ENCODE data around the gene C1orf56. TPM values are rescaled to one million over a fixed set of nuclear protein-coding genes. Genes with fewer than 3 reads are reported as not detected.
A peak's percentile ranks its signal among the peaks of the same experiment; 100 is the strongest.

C1orf56 gene
- total and polyA plus RNA-seq, 2 donors (not counting 1 experiment from before 2014, with no cell fraction given) = 1.5 to 3.5 TPM

DNA sequence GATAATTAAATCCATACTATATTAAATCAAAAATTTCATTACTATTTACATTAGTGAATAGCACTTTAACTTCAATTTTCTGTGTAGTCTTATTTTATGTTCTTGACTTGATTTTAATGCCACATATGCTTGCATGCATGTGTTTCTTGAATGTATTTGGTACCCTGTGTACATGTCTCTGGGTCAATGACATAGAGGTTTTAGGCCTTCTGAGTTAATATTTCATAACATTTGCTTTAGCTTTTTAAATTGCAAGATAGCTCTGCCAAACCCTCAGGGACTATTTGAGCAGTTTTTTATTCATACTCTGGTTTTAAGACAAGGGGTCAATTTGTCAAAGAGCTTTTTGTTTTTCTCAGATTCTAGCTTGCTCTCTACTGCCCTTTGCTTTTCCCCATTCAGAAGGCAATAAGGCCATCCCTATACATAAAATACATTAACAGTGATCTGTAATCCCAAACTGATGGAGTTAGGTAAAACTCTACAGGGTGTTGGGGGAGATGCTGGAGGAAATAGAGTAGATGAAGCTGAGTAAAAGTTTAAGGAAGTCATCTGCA lies 17.6 kb downstream of the C1orf56 start:
- no peak overlapping the region for H3K27ac ChIP-seq (ENCODE audit: insufficient read depth, low read length)
- H3K9me3 ChIP-seq (ENCODE audit: control insufficient read depth, insufficient read depth, low read depth, low read length) = no peaks in the 10 kb centered on the region
- H3K4me3 ChIP-seq (replicated peaks in 1 of 4; ENCODE audit: control extremely low read depth in 1 of 4, insufficient read depth in 1 of 4, low read depth in 3 of 4, low read length in 4 of 4) = no peak overlapping the region
- H3K79me2 ChIP-seq (ENCODE audit: control insufficient read depth, insufficient read depth, low read length) = peaks cover 4% of the 10 kb centered on the region
- no peak overlapping the region for H3K9ac ChIP-seq (ENCODE audit: insufficient read depth, low read length)
- no peak overlapping the region for H3K4me2 ChIP-seq (ENCODE audit: extremely low read depth, insufficient read depth, low read length)
- H3K36me3 ChIP-seq (ENCODE audit: control insufficient read depth, insufficient read depth, low read length) = peaks cover 3% of the 10 kb centered on the region
- peaks cover 4% of the 10 kb centered on the region for H3K4me1 ChIP-seq (ENCODE audit: control insufficient read depth, extremely low read depth, insufficient read depth, low read length)
- H3K27me3 ChIP-seq (ENCODE audit: control insufficient read depth, insufficient read depth, low read length) = no peaks in the 10 kb centered on the region
- TF ChIP-seq, protein P1, sequence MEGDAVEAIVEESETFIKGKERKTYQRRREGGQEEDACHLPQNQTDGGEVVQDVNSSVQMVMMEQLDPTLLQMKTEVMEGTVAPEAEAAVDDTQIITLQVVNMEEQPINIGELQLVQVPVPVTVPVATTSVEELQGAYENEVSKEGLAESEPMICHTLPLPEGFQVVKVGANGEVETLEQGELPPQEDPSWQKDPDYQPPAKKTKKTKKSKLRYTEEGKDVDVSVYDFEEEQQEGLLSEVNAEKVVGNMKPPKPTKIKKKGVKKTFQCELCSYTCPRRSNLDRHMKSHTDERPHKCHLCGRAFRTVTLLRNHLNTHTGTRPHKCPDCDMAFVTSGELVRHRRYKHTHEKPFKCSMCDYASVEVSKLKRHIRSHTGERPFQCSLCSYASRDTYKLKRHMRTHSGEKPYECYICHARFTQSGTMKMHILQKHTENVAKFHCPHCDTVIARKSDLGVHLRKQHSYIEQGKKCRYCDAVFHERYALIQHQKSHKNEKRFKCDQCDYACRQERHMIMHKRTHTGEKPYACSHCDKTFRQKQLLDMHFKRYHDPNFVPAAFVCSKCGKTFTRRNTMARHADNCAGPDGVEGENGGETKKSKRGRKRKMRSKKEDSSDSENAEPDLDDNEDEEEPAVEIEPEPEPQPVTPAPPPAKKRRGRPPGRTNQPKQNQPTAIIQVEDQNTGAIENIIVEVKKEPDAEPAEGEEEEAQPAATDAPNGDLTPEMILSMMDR (conservative IDR thresholded peaks at IDR 0.05 in 1 of 2, IDR thresholded peaks at IDR 0.05 in 1 of 2; ENCODE audit: low read depth in 1 of 2, low read length in 2 of 2) = no peak
- no peak for TF ChIP-seq EZH2 (IDR thresholded peaks at IDR 0.05; ENCODE audit: low read length, missing control alignments)
- no peak for DNase-seq (ENCODE audit: low read depth in 2 of 2)
- no peak overlapping the region for H2AFZ ChIP-seq (ENCODE audit: low read length)
- H4K20me1 ChIP-seq (ENCODE audit: control insufficient read depth, extremely low read depth, insufficient read depth, low read length) = no peaks in the 10 kb centered on the region

DNA sequence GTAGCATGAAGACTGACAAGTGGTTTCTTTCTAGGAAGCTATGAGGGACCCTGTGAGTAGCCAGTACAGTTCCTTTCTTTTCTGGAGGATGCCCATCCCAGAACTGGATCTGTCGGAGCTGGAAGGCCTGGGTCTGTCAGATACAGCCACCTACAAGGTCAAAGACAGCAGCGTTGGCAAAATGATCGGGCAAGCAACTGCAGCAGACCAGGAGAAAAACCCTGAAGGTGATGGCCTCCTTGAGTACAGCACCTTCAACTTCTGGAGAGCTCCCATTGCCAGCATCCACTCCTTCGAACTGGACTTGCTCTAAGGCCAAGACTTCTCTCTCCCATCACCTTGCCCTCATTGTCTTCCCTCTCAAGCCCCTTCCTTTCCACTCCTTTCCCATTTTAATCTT lies 19.6 kb downstream of the C1orf56 start:
- H3K4me1 ChIP-seq (ENCODE audit: control insufficient read depth, extremely low read depth, insufficient read depth, low read length) = peaks cover 2% of the 10 kb centered on the region
- H3K36me3 ChIP-seq (ENCODE audit: control insufficient read depth, insufficient read depth, low read length) = peaks cover 3% of the 10 kb centered on the region
- H3K4me3 ChIP-seq (replicated peaks in 1 of 4; ENCODE audit: control extremely low read depth in 1 of 4, insufficient read depth in 1 of 4, low read depth in 3 of 4, low read length in 4 of 4) = no peak overlapping the region
- peaks cover 5% of the 10 kb centered on the region for H3K79me2 ChIP-seq (ENCODE audit: control insufficient read depth, insufficient read depth, low read length)
- no peaks in the 10 kb centered on the region for H3K27me3 ChIP-seq (ENCODE audit: control insufficient read depth, insufficient read depth, low read length)
- TF ChIP-seq EZH2 (IDR thresholded peaks at IDR 0.05; ENCODE audit: low read length, missing control alignments) = no peak
- TF ChIP-seq, protein P1 (conservative IDR thresholded peaks at IDR 0.05 in 1 of 2, IDR thresholded peaks at IDR 0.05 in 1 of 2; ENCODE audit: low read depth in 1 of 2, low read length in 2 of 2) = no peak
- no peak overlapping the region for H3K27ac ChIP-seq (ENCODE audit: insufficient read depth, low read length)
- H3K9ac ChIP-seq (ENCODE audit: insufficient read depth, low read length) = no peak overlapping the region
- no peaks in the 10 kb centered on the region for H4K20me1 ChIP-seq (ENCODE audit: control insufficient read depth, extremely low read depth, insufficient read depth, low read length)
- H2AFZ ChIP-seq (ENCODE audit: low read length) = no peak overlapping the region
- no peak for DNase-seq (ENCODE audit: low read depth in 2 of 2)
- no peaks in the 10 kb centered on the region for H3K9me3 ChIP-seq (ENCODE audit: control insufficient read depth, insufficient read depth, low read depth, low read length)
- no peak overlapping the region for H3K4me2 ChIP-seq (ENCODE audit: extremely low read depth, insufficient read depth, low read length)

- Histone ChIP-seq H2AFZ (ENCODE audit: low read length) (no peak overlapping the region), H3K36me3 (ENCODE audit: control insufficient read depth, insufficient read depth, low read length) (peaks cover 3% of the 10 kb centered on the region), H3K4me1 (ENCODE audit: control insufficient read depth, extremely low read depth, insufficient read depth, low read length) (no peaks in the 10 kb centered on the region), H3K27me3 (ENCODE audit: control insufficient read depth, insufficient read depth, low read length) (no peaks in the 10 kb centered on the region), H3K9ac (ENCODE audit: insufficient read depth, low read length) (no peak overlapping the region), H4K20me1 (ENCODE audit: control insufficient read depth, extremely low read depth, insufficient read depth, low read length) (no peaks in the 10 kb centered on the region), H3K9me3 (ENCODE audit: control insufficient read depth, insufficient read depth, low read depth, low read length) (no peaks in the 10 kb centered on the region), H3K79me2 (ENCODE audit: control insufficient read depth, insufficient read depth, low read length) (peaks cover 3% of the 10 kb centered on the region), H3K4me3 (replicated peaks in 1 of 4; ENCODE audit: control extremely low read depth in 1 of 4, insufficient read depth in 1 of 4, low read depth in 3 of 4, low read length in 4 of 4) (no peak overlapping the region), H3K4me2 (ENCODE audit: extremely low read depth, insufficient read depth, low read length) (no peak overlapping the region), H3K27ac (ENCODE audit: insufficient read depth, low read length) (peak overlapping the region; percentile 95)
- no peak for TF ChIP-seq EZH2 (IDR thresholded peaks at IDR 0.05; ENCODE audit: low read length, missing control alignments)
- TF ChIP-seq, protein P1 (conservative IDR thresholded peaks at IDR 0.05 in 1 of 2, IDR thresholded peaks at IDR 0.05 in 1 of 2; ENCODE audit: low read depth in 1 of 2, low read length in 2 of 2) = no peak
- DNase-seq (ENCODE audit: low read depth in 2 of 2) = no peak
These were observed 21.5 kb downstream of the C1orf56 start for GRCh38 chr1:151069103-151069486.

All from fibroblast of lung (primary cell).